HepG2 (cell line): Measurements from ENCODE around the gene MCM6. TPM values are rescaled to one million over a fixed set of nuclear protein-coding genes. Genes with fewer than 3 reads are reported as not detected.

ENCODE experiments used
- ATAC-seq: fragments of 200-7000 bp; cut with Tn5 transposase; 3 replicates; pipeline ENCODE4 v1.9.1; 2020; ENCODE audit warnings: mild to moderate bottlenecking, moderate library complexity
- BruUV-seq: library from RNA; stranded (reverse); fragments of 400-500 nt; replicated peaks from 2 replicates; lab custom pipeline; 2021; lab: Mats Ljungman, UMichigan
- CTCF ChIA-PET: fragments of 300-600 bp; formaldehyde crosslinking; extraction: SDS; loops from one replicate; lab custom pipeline; 2021; ENCODE audit warnings: low total read pairs, inconsistent platforms, low intra/inter-chr PET ratio; lab: Yijun Ruan, JAX
- POLR2A ChIA-PET: fragments of 350-600 bp; sonication (Branson Sonifier 250); formaldehyde crosslinking; loops from one replicate; lab custom pipeline; 2020; ENCODE audit warnings: antibody characterized with exemption, inconsistent platforms; lab: Yijun Ruan, JAX
- DNase-seq: peaks from one replicate; pipeline ENCODE4 v3.0.0-alpha.2; 2015; ENCODE audit warnings: low spot score
- FAIRE-seq: peaks from 3 replicates; lab custom pipeline; 2011; peaks lifted over from hg19 to GRCh38; lab: Jason Lieb, UNC
- H2AFZ ChIP-seq: one replicate; pipeline ENCODE4 v1.6.1; 2011; ENCODE audit warnings: low read length, inconsistent platforms
- H3K27ac ChIP-seq: fragments of 300-600 bp; 3 replicates; pipeline ENCODE4 v1.8.0; 2011; ENCODE audit warnings: mixed run types, mild to moderate bottlenecking, mixed read lengths, low read length, inconsistent platforms; ENCODE audit not compliant: insufficient read depth; ENCODE audit errors: extremely low read length
- H3K27me3 ChIP-seq, 2 experiments: fragments of 200-600 bp in 1 of 2; 2 replicates in 1 of 2; 3 replicates in 1 of 2; pipeline versions ENCODE4 v1.6.0 to v1.8.0; 2011; ENCODE audit warnings: low read length in 2 of 2, mild to moderate bottlenecking in 2 of 2, moderate library complexity in 2 of 2, inconsistent platforms in 1 of 2; ENCODE audit not compliant: insufficient read depth in 2 of 2, control insufficient read depth in 1 of 2
- H3K36me3 ChIP-seq, 2 experiments: fragments of 200-600 bp in 1 of 2; replicated peaks in 1 of 2; 2 replicates in 1 of 2; 3 replicates in 1 of 2; pipeline versions ENCODE4 v1.5.1 to v1.8.0; 2011; ENCODE audit warnings: low read length in 2 of 2, inconsistent platforms in 1 of 2; ENCODE audit not compliant: insufficient read depth in 2 of 2, control insufficient read depth in 1 of 2
- H3K4me1 ChIP-seq: 2 replicates; pipeline ENCODE4 v1.5.1; 2012; ENCODE audit warnings: low read length, inconsistent platforms; ENCODE audit not compliant: insufficient read depth
- H3K4me2 ChIP-seq: 2 replicates; pipeline ENCODE4 v1.6.0; 2011; ENCODE audit warnings: low read depth, low read length, inconsistent platforms
- H3K4me3 ChIP-seq, 3 experiments: fragments of 200-600 bp in 1 of 3; sonication (generic), shearing (Covaris generic) in 1 of 3; replicated peaks in 1 of 3; 2 replicates each; pipeline ENCODE4 v1.5.1; 2011 to 2016; ENCODE audit warnings: low read length in 3 of 3, inconsistent platforms in 2 of 3, low read depth in 2 of 3, mild to moderate bottlenecking in 2 of 3, control low read depth in 1 of 3, mixed read lengths in 1 of 3; ENCODE audit not compliant: insufficient read depth in 1 of 3
- H3K79me2 ChIP-seq: one replicate; pipeline ENCODE4 v1.6.1; 2011; ENCODE audit warnings: low read length, inconsistent platforms; ENCODE audit not compliant: insufficient read depth
- H3K9ac ChIP-seq: 2 replicates; pipeline ENCODE4 v1.6.0; 2011; ENCODE audit warnings: mild to moderate bottlenecking, low read depth, low read length, inconsistent platforms; ENCODE audit not compliant: insufficient read depth
- H3K9me3 ChIP-seq: 2 replicates; pipeline ENCODE4 v1.5.1; 2012; ENCODE audit warnings: mild to moderate bottlenecking, low read length
- H4K20me1 ChIP-seq: 2 replicates; pipeline ENCODE4 v1.6.0; 2011; ENCODE audit warnings: inconsistent platforms, mild to moderate bottlenecking, low read length, moderate library complexity; ENCODE audit not compliant: insufficient read depth
- IKZF4 ChIP-seq: sonication (generic); formaldehyde crosslinking; IDR thresholded peaks from 2 replicates; pipeline ENCODE4 v1.5.1; 2020; ENCODE audit warnings: borderline replicate concordance, mild to moderate bottlenecking, low read depth, missing genetic modification reagents; ENCODE audit errors: not compliant biosample characterization
- NKX3-1 ChIP-seq: sonication (generic); formaldehyde crosslinking; IDR thresholded peaks from 2 replicates; pipeline ENCODE4 v1.5.0; 2020; ENCODE audit warnings: missing genetic modification reagents
- PCBP2 ChIP-seq: fragments of 200-400 bp; formaldehyde crosslinking; optimal IDR thresholded peaks from 2 replicates; pipeline ENCODE3; 2018; ENCODE audit warnings: low read length, low read depth; ENCODE audit not compliant: poor library complexity, severe bottlenecking
- PRPF4 ChIP-seq: fragments of 200-400 bp; formaldehyde crosslinking; IDR thresholded peaks from 2 replicates; pipeline ENCODE4 v1.6.1; 2016; ENCODE audit warnings: low read length, low read depth; ENCODE audit not compliant: poor library complexity, severe bottlenecking
- SIN3A ChIP-seq: IDR thresholded peaks from 2 replicates; pipeline ENCODE4 v1.6.1; 2011; ENCODE audit warnings: low read depth, mild to moderate bottlenecking, control low read depth, low read length, borderline replicate concordance
- SMARCC2 ChIP-seq: fragments of 450-650 bp; IDR thresholded peaks from 2 replicates; pipeline ENCODE4 v1.6.1; 2017; ENCODE audit warnings: antibody characterized with exemption, mild to moderate bottlenecking
- ZNF660 ChIP-seq: sonication (generic); formaldehyde crosslinking; IDR thresholded peaks from 2 replicates; pipeline ENCODE4 v1.5.1; 2020; ENCODE audit warnings: mild to moderate bottlenecking, low read depth, missing genetic modification reagents, borderline replicate concordance
- ZNF768 ChIP-seq: sonication (generic); formaldehyde crosslinking; IDR thresholded peaks from 2 replicates; pipeline ENCODE4 v1.4.0; 2020; ENCODE audit warnings: missing genetic modification reagents
- ZNF780A ChIP-seq: sonication (generic); formaldehyde crosslinking; IDR thresholded peaks from 2 replicates; pipeline ENCODE4 v1.8.0; 2022; ENCODE audit warnings: mild to moderate bottlenecking, missing genetic modification reagents, moderate library complexity
- ZSCAN9 ChIP-seq: IDR thresholded peaks from 2 replicates; pipeline ENCODE4 v1.6.1; 2016; ENCODE audit warnings: borderline replicate concordance
- WGBS: methylation state at CpG from one replicate; pipeline ENCODE4 v1.1.6; 2017; ENCODE audit warnings: low lambda C conversion rate; 5-methylcytosine and 5-hydroxymethylcytosine counted together
- in situ Hi-C: cut with HindIII; loops from 2 replicates; pipeline ENCODE4 v1.10.0; 2017; ENCODE audit warnings: low pct_unique_long_range_greater_than_20kb; ENCODE audit not compliant: extremely low pct_ligation_motif_present
- intact Hi-C: fragments of 100-400 bp; cut with micrococcal nuclease; formaldehyde crosslinking; loops from one replicate; pipeline ENCODE4 v1.10.0; 2022; ENCODE audit not compliant: unreplicated experiment
- polyA plus RNA-seq, 8 experiments: library from polyadenylated mRNA; depleted of rRNA in 3 of 8; stranded (reverse) in 7 of 8; unstranded in 1 of 8; fragments of >200 nt; fragmentation: Illumina TruSeq in 4 of 8; extraction: Trizol in 4 of 8; gene quantifications; 2 replicates each; pipeline versions ENCODE4 v1.2.1 to v1.2.3, GENCODE V29; 2011 to 2016; ENCODE audit warnings: low read depth in 4 of 8, missing spikeins in 1 of 8, mixed read lengths in 1 of 8; ENCODE audit not compliant: insufficient read depth in 1 of 8
- total RNA-seq, 5 experiments: library from RNA; depleted of rRNA; stranded (reverse); fragments of >200 nt; fragmentation: Illumina TruSeq; extraction: Trizol; gene quantifications; 2 replicates each; pipeline ENCODE4 v1.2.3, GENCODE V29; 2016; ENCODE audit warnings: low read depth in 1 of 5
- TF ChIP-seq, protein P1 (sequence below): sonication (generic); formaldehyde crosslinking; IDR thresholded peaks from 2 replicates; pipeline ENCODE4 v1.4.0; 2020; ENCODE audit warnings: missing genetic modification reagents

MCM6 gene
- total and polyA plus RNA-seq, 2 of the 13 experiments (the other 11 are each of a cell fraction or from before 2014, with no cell fraction given), result 9.7 to 18.7 TPM

DNA sequence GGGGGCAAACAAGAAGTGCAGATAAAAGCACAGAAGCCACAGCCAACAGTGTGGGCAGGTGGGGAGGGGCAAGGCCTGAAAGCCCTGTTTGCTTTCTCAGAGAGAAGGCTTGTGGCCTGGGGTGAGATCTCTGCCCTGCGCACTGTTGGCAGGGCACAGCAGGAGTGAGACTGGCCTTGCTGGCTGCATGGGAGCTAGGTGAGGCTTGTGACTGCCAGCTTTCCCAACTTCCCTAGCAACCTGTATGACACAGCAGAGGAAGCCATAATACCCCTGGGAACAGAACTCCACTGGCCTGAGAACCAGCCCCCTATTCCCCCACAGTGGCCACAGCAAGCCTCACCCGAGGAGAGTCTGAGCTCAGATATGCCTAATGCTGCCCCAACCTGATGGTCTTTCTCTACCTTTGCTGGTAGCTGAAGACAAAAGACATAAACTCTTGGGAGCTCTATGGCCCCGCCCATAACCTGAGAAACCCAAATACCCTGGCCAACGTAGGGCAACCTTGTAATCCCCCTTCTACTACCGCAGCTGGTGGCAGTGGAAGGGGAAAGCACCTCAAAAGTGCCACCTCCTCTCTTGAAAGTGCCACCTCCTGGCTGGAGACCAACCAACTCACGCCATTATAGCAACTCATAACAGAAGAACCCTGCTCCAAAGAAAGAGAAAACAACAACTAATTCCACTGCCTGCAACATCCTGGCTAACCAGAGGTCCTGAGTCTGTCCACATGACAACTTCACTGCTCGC, 83.7 kb downstream of the MCM6 start:
- ChIA-PET POLR2A (no interaction called here), CTCF (no interaction called here)
- intact Hi-C loops, result no loop called here
- TF ChIP-seq, protein P1, sequence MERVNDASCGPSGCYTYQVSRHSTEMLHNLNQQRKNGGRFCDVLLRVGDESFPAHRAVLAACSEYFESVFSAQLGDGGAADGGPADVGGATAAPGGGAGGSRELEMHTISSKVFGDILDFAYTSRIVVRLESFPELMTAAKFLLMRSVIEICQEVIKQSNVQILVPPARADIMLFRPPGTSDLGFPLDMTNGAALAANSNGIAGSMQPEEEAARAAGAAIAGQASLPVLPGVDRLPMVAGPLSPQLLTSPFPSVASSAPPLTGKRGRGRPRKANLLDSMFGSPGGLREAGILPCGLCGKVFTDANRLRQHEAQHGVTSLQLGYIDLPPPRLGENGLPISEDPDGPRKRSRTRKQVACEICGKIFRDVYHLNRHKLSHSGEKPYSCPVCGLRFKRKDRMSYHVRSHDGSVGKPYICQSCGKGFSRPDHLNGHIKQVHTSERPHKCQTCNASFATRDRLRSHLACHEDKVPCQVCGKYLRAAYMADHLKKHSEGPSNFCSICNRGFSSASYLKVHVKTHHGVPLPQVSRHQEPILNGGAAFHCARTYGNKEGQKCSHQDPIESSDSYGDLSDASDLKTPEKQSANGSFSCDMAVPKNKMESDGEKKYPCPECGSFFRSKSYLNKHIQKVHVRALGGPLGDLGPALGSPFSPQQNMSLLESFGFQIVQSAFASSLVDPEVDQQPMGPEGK (CRISPR knock-in tag), result no peak
- TF ChIP-seq PRPF4 (no peak), ZNF660 (CRISPR knock-in tag) (no peak), ZSCAN9 (CRISPR knock-in tag) (no peak), NKX3-1 (no peak), SMARCC2 (no peak), SIN3A (no peak), ZNF780A (CRISPR knock-in tag) (no peak), IKZF4 (CRISPR knock-in tag) (no peak), ZNF768 (no peak), PCBP2 (no peak)
- Histone ChIP-seq H3K36me3 (no peaks in the 10 kb centered on the region), H3K9ac (no peak overlapping the region), H3K79me2 (no peaks in the 10 kb centered on the region), H3K4me2 (no peak overlapping the region), H3K27ac (no peak overlapping the region), H3K4me1 (no peaks in the 10 kb centered on the region), H3K9me3 (no peaks in the 10 kb centered on the region), H4K20me1 (no peaks in the 10 kb centered on the region), H3K27me3 (no peaks in the 10 kb centered on the region), H3K4me3 (no peak overlapping the region), H2AFZ (no peak overlapping the region)
- in situ Hi-C loops, result loop anchor here (10.0 kb wide), 1 partner anchor 798 kb away; no protein-coding TSS in a partner anchor
- ATAC-seq (peak; percentile 4; the same call in 1 of the 3 replicates), FAIRE-seq (no peak), DNase-seq (no peak)
- no TSS peak for BruUV-seq
- 49% methylated on average over 6 of the region's 7 CpGs for WGBS
